Mesodermal cell (in vitro differentiated cells): Measurements from ENCODE around the gene GRID2.
"Not testable (repeated sequence)": the region's sequence is repeated elsewhere in the genome, so short reads cannot be mapped to it uniquely, and the experiment has no call there.

Source experiments
- H3K27ac ChIP-seq: 2 replicates; pipeline ENCODE4 v1.7.0; 2013; ENCODE audit warnings: mild to moderate bottlenecking, low read depth, low read length, moderate library complexity; ENCODE audit not compliant: severe bottlenecking
- H3K36me3 ChIP-seq: 2 replicates; pipeline ENCODE4 v1.7.1; 2013; ENCODE audit warnings: mild to moderate bottlenecking, low read length, moderate library complexity; ENCODE audit not compliant: control insufficient read depth, insufficient read depth
- H3K4me1 ChIP-seq: one replicate; pipeline ENCODE4 v1.7.1; 2013; ENCODE audit warnings: mild to moderate bottlenecking, low read length; ENCODE audit not compliant: insufficient read depth, control insufficient read depth, poor library complexity, severe bottlenecking
- H3K4me3 ChIP-seq: 2 replicates; pipeline ENCODE4 v1.7.0; 2013; ENCODE audit warnings: low read length, control low read depth, mild to moderate bottlenecking; ENCODE audit not compliant: insufficient read depth, poor library complexity, severe bottlenecking; ENCODE audit errors: extremely low read depth
- H3K9me3 ChIP-seq: 2 replicates; pipeline ENCODE4 v1.7.1; 2013; ENCODE audit warnings: mild to moderate bottlenecking, low read length, moderate library complexity; ENCODE audit not compliant: control insufficient read depth
- WGBS, 2 experiments: methylation state at CpG; one replicate each; pipeline ENCODE4 v1.1.5; 2013; ENCODE audit warnings: missing lambda C conversion rate in 2 of 2; ENCODE audit not compliant: insufficient coverage in 2 of 2; 5-methylcytosine and 5-hydroxymethylcytosine counted together

GRID2 gene

GRCh38 chr4:93267747-93268146 lies 964.0 kb downstream of the GRID2 start:
- Histone ChIP-seq H3K4me3 (no peak overlapping the region), H3K36me3 (no peaks in the 10 kb centered on the region), H3K9me3 (no peaks in the 10 kb centered on the region), H3K27ac (no peak overlapping the region), H3K4me1 (no peaks in the 10 kb centered on the region)
- 80 to 88% methylated on average over 1 of the region's 3 CpGs for WGBS, 2 experiments

- Histone ChIP-seq H3K4me1 (no peaks in the 10 kb centered on the region), H3K4me3 (no peak overlapping the region), H3K36me3 (no peaks in the 10 kb centered on the region), H3K9me3 (no peaks in the 10 kb centered on the region), H3K27ac (no peak overlapping the region)
Measured at GRCh38 chr4:93285346-93285745, 981.6 kb downstream of the GRID2 start.

DNA sequence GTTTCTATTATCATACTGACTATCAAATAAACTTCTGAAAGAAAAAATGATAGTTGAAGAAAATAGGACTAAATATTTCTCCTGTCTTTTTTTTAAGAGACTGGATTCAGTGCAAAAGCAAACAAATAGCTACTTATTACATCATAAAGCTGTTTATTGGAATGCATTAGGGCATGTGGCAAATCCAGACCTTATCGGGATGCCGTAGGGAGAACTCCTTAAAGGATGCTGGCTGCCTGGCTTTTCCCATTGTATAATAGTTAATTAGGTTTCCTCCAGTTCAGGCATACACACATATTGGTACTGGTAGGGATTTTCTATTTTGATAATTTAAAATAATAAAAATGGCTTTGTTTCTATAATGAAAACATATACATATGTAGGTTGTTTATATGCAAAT lies 985.5 kb downstream of the GRID2 start:
- H3K4me1 ChIP-seq: no peaks in the 10 kb centered on the region
- no peak overlapping the region for H3K27ac ChIP-seq
- WGBS, 2 experiments: no CpG with 5 or more reads among the region's 2 CpGs
- no peak overlapping the region for H3K4me3 ChIP-seq
- H3K36me3 ChIP-seq: no peaks in the 10 kb centered on the region
- no peaks in the 10 kb centered on the region for H3K9me3 ChIP-seq

DNA sequence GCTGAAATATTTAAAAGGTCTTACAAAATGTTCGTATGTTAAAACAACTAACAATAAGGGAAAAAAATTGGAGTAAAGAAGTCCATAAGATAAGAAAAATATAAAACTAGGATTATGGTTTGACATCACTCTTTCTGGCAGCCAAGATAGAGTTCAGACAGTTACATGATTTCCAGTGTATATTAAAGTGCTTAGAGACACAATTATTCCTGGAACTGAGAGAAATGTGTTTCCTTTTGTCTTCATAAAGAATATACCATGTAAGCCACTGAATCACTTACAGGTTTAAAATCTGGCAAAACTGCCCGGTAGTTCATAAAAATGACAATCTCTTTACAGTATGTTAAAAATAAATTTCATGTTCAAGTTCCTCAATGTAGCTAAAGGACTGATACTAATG lies 986.1 kb downstream of the GRID2 start:
- H3K27ac ChIP-seq: no peak overlapping the region
- no CpG with 5 or more reads among the region's 2 CpGs for WGBS, 2 experiments
- no peaks in the 10 kb centered on the region for H3K36me3 ChIP-seq

DNA sequence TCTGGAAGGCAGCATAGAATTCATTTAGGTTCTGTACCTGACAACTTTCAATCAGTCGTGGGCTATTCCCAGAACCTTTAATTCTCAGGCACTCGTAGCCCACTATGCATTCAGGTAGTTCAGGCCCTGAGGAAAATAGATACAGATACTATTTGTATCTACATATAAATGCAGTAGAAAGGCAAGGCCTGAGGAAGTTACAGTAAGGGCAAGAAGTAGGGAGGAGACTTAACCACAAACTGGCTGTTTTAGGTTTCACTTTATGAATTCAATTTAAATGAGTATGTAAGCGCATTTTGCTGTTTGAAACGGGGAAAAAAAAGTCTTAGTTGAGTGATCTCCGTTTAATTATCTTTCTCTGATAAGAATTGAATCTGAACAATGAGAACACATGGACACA lies 995.4 kb downstream of the GRID2 start:
- WGBS, 2 experiments: 89 to 93% methylated on average over 2 to 3 of the region's 5 CpGs
- H3K9me3 ChIP-seq: no peaks in the 10 kb centered on the region
- no peak overlapping the region for H3K27ac ChIP-seq
- no peak overlapping the region for H3K4me3 ChIP-seq
- H3K36me3 ChIP-seq: no peaks in the 10 kb centered on the region
- H3K4me1 ChIP-seq: no peaks in the 10 kb centered on the region

More for the DNA sequence above, 986.1 kb downstream of the GRID2 start:
- no peak overlapping the region for H3K4me3 ChIP-seq
- H3K4me1 ChIP-seq: no peaks in the 10 kb centered on the region
- no peaks in the 10 kb centered on the region for H3K9me3 ChIP-seq

DNA sequence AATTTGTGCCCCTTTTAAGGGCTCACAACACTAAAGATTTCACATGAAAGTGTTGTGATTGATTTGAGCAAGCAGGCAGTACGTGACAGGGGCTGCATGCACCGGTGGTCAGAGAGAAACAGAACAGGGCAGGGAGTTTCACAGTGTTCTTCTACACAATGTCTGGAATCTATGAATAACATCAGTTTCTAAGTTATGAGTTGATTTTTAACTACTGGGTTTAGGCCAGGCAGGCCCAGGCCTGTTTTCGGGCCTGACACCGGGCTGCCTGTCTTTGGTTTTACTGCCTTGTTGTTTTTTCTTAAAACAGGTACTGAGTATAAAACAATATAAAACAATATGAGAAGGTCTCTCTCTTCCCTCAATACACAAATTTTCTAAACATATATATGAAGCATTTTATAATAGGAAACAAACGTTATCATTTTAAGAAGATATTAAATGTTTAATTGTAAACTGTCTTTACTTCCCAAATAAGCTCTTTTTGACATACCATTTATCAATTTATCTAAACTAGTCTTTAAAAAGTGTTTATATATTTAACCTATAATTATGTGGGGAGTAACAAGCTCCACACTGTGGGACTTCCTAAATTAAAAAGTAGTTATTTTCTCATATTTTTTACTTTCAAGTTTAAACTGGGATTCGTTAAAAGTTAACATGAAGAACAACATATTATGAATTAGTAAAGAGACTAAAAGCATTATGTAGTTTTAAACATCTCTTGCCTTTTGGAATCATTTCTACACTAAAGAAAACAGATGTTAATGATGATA lies 997.2 kb downstream of the GRID2 start:
- WGBS, 2 experiments: no CpG with 5 or more reads among the region's 6 CpGs
- not testable (repeated sequence) for H3K4me1 ChIP-seq, H3K36me3 ChIP-seq, H3K9me3 ChIP-seq, H3K4me3 ChIP-seq, H3K27ac ChIP-seq

DNA sequence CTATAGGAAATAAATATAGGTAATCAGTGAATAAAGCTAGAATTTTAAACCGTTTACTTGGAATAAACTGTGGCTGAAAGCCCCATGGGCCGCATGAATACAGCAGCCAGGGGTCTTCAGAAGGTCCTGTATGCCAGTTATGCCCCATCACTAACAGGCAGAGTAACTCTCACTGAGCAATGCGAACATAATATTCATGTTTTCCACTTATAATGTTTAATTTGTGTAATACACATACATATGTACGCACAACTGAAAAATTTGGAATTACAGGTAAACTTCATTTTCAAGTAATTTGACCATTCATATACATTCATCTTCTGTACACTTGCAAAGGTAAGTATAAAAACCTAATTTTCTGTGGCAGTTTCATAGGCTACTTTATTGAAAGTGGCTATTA lies 998.5 kb downstream of the GRID2 start:
- Histone ChIP-seq H3K9me3 (no peaks in the 10 kb centered on the region), H3K27ac (no peak overlapping the region), H3K4me1 (no peaks in the 10 kb centered on the region), H3K4me3 (no peak overlapping the region), H3K36me3 (no peaks in the 10 kb centered on the region)
- 83 to 100% methylated on average over 1 of the region's 4 CpGs for WGBS, 2 experiments

GRCh38 chr4:93303440-93303839 lies 999.7 kb downstream of the GRID2 start:
- Histone ChIP-seq H3K36me3 (no peaks in the 10 kb centered on the region), H3K4me1 (no peaks in the 10 kb centered on the region), H3K9me3 (no peaks in the 10 kb centered on the region), H3K4me3 (no peak overlapping the region), H3K27ac (no peak overlapping the region)
- WGBS, 2 experiments: no CpG with 5 or more reads among the region's 2 CpGs

GRCh38 chr4:93312299-93312698 lies 1008.5 kb downstream of the GRID2 start:
- Histone ChIP-seq H3K9me3 (no peaks in the 10 kb centered on the region), H3K27ac (no peak overlapping the region), H3K36me3 (no peaks in the 10 kb centered on the region), H3K4me3 (no peak overlapping the region), H3K4me1 (no peaks in the 10 kb centered on the region)
- no CpG with 5 or more reads among the region's 4 CpGs for WGBS, 2 experiments

- Histone ChIP-seq H3K9me3 (no peaks in the 10 kb centered on the region), H3K4me1 (no peaks in the 10 kb centered on the region), H3K36me3 (no peaks in the 10 kb centered on the region), H3K4me3 (no peak overlapping the region), H3K27ac (no peak overlapping the region)
Measured at GRCh38 chr4:93313197-93313596, 1009.4 kb downstream of the GRID2 start.

DNA sequence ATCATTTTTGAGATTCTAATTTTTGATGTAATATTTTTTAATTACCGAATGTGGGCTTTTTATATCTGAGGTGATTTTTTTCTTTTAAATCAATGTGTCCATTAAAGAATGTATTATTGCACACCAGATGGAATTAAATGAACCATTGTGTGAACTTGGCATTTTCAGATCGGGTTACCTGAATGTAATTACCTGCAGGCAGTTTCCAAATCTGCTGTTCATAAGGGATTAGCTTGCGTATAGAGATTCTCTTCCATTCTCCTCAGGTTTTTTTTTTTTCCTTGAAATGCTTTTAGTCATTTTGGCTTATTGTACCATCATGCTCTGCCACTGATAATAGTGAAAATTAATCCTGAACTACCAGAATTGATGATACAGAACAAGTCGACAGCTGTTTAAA lies 1013.3 kb downstream of the GRID2 start:
- H3K27ac ChIP-seq: no peak overlapping the region
- H3K4me1 ChIP-seq: no peaks in the 10 kb centered on the region
- no peak overlapping the region for H3K4me3 ChIP-seq
- 70 to 100% methylated on average over 1 to 2 of the region's 4 CpGs for WGBS, 2 experiments
- H3K36me3 ChIP-seq: no peaks in the 10 kb centered on the region
- no peaks in the 10 kb centered on the region for H3K9me3 ChIP-seq
